ENCODE results near the gene FNDC3B. TPM values are rescaled to one million over a fixed set of nuclear protein-coding genes. Genes with fewer than 3 reads are reported as not detected.

FNDC3B gene
- total and polyA plus RNA-seq, 2 donors (not counting 3 experiments of a cell fraction or from before 2014, with no cell fraction given), result 91.6 to 295 TPM

- POLR2A ChIA-PET, result no interaction called here
- dilution Hi-C loops (cut with MboI; ENCODE audit: extremely low pct_ligation_motif_present, low sequenced_read_pairs), result loop anchor here (5.0 kb wide), 1 partner anchor 33 kb away; no protein-coding TSS in a partner anchor
- H3K79me2 ChIP-seq (ENCODE audit: control insufficient read depth, insufficient read depth, low read length), result peaks cover 97% of the 10 kb centered on the region
- H3K9me1 ChIP-seq (replicated peaks; ENCODE audit: control insufficient read depth, extremely low read depth, insufficient read depth, low read length), result no peaks in the 10 kb centered on the region
- peaks cover 21% of the 10 kb centered on the region for H3K4me1 ChIP-seq (ENCODE audit: control insufficient read depth, extremely low read depth, insufficient read depth, low read length)
- H2AFZ ChIP-seq (ENCODE audit: low read depth, low read length), result no peak overlapping the region
- intact Hi-C loops (cut with micrococcal nuclease), result no loop called here
- peaks cover 5 to 6% of the 10 kb centered on the region in 2 experiments for H3K36me3 ChIP-seq (ENCODE audit: control insufficient read depth in 2 of 2, extremely low read depth in 1 of 2, insufficient read depth in 2 of 2, low read length in 2 of 2)
- no TSS peak for BruUV-seq (replicated peaks)
- no peak for DNase-seq (ENCODE audit: low read depth, low spot score)
- H3K9ac ChIP-seq (replicated peaks; ENCODE audit: extremely low read depth, insufficient read depth, low read length), result no peak overlapping the region
- no peak for FAIRE-seq
- no peak for TF ChIP-seq MYC (IDR thresholded peaks at IDR 0.05; ENCODE audit: low read depth, low read length)
- TF ChIP-seq EZH2 (IDR thresholded peaks at IDR 0.05; ENCODE audit: borderline replicate concordance, low read depth, low read length, severe bottlenecking), result no peak
- no peak for TF ChIP-seq POLR2A (IDR thresholded peaks at IDR 0.05; ENCODE audit: low read depth, low read length)
- TF ChIP-seq POLR2AphosphoS5 (IDR thresholded peaks at IDR 0.05; ENCODE audit: insufficient read depth, low read depth, low read length), result no peak
- no peak for TF ChIP-seq MAX (IDR thresholded peaks at IDR 0.05; ENCODE audit: insufficient read depth, insufficient read length)
- TF ChIP-seq GATA2 (IDR thresholded peaks at IDR 0.05; ENCODE audit: insufficient read depth, insufficient read length, low read depth, low read length), result no peak
- TF ChIP-seq JUN (IDR thresholded peaks at IDR 0.05; ENCODE audit: borderline replicate concordance, insufficient read depth, insufficient read length, low read depth), result no peak
- no peak for TF ChIP-seq CTCF (IDR thresholded peaks at IDR 0.05; ENCODE audit: extremely low read depth in 1 of 2, insufficient read depth in 1 of 2, low read depth in 1 of 2, low read length in 2 of 2)
- no peak for TF ChIP-seq FOS (IDR thresholded peaks at IDR 0.05; ENCODE audit: borderline replicate concordance, insufficient read depth, low read length)
- H3K4me3 ChIP-seq (replicated peaks in 1 of 3; ENCODE audit: insufficient read depth in 1 of 3, low read depth in 1 of 3, low read length in 3 of 3), result no peak overlapping the region
- H4K20me1 ChIP-seq (replicated peaks; ENCODE audit: control insufficient read depth, extremely low read depth, insufficient read depth, low read length), result peaks cover 12% of the 10 kb centered on the region
- no peaks in the 10 kb centered on the region for H3K27me3 ChIP-seq (ENCODE audit: control insufficient read depth in 2 of 2, insufficient read depth in 2 of 2, low read length in 2 of 2)
- no peak overlapping the region for H3K4me2 ChIP-seq (ENCODE audit: insufficient read depth, low read length)
- H3K27ac ChIP-seq (ENCODE audit: insufficient read depth, low read depth, low read length), result no peak overlapping the region
- CTCF ChIA-PET, result no interaction called here
- H3K9me3 ChIP-seq (replicated peaks; ENCODE audit: control insufficient read depth, insufficient read depth, low read length), result no peaks in the 10 kb centered on the region
These were observed 44.6 kb downstream of the FNDC3B start for GRCh38 chr3:172083995-172084409.
